HG02970 (cell line): ENCODE results near the gene GOSR1.
"Not testable (repeated sequence)": the region's sequence is repeated elsewhere in the genome, so short reads cannot be mapped to it uniquely, and the experiment has no call there.

Experiments used
- ATAC-seq: cut with Tn5 transposase; IDR thresholded peaks from one replicate; pipeline ENCODE4 v1.9.1; 2021; ENCODE audit warnings: mild to moderate bottlenecking, moderate library complexity, moderate number of reproducible peaks; ENCODE audit not compliant: unreplicated experiment, low FRiP score

The GOSR1 gene

DNA sequence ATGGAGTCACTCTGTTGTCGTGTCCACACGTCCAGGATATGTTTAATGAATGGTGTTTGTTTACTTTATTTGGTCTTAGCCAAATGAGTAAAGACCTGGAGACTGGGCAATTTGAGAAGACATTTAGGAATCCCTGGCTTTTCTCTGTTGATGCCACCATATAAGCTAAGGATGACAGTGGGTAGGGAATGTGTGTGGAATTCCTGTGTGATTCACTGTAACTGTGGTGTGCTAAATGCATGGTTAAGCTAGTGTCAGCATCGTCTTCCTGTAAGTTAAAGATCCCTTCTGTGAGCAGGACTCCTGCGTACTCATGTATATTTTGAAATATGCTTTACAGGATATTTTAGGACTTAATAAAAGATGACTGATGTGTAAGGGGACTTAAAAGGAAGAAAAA is 26.4 kb downstream of the GOSR1 start:
- ATAC-seq = no peak

- ATAC-seq = no peak
These were observed 28.7 kb downstream of the GOSR1 start for GRCh38 chr17:30505868-30506417.

DNA sequence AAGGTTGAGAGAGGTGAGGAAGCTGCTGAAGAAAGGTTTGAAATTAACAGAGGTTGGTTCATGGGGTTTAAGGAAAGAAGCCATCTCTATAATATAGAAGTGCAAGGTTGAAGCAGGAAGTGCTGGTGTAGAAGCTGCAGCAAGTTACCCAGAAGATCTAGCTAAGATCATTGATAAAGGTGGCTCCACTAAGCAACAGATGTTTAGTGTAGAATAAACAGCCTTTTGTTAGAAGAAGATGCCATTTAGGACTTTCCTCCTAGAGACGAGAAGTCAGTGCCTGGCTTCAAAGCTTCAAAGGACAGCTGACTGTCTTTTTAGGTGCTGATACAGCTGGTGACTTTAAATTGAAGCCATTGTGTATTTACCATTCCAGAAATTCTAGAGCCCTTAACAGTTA is 29.3 kb downstream of the GOSR1 start:
- no peak for ATAC-seq

GRCh38 chr17:30513346-30513745 is 36.1 kb downstream of the GOSR1 start:
- ATAC-seq = no peak

GRCh38 chr17:30514895-30515596 is 37.8 kb downstream of the GOSR1 start:
- no peak for ATAC-seq

GRCh38 chr17:30517786-30518185 is 40.6 kb downstream of the GOSR1 start:
- no peak for ATAC-seq

GRCh38 chr17:30519166-30519565 is 42.0 kb downstream of the GOSR1 start:
- ATAC-seq = no peak

- ATAC-seq = no peak
These were observed 42.5 kb downstream of the GOSR1 start for GRCh38 chr17:30519707-30520106.

- ATAC-seq = no peak
These were observed 43.2 kb downstream of the GOSR1 start for GRCh38 chr17:30520436-30520835.

- ATAC-seq = no peak
These were observed 43.7 kb downstream of the GOSR1 start for GRCh38 chr17:30520882-30521281.

DNA sequence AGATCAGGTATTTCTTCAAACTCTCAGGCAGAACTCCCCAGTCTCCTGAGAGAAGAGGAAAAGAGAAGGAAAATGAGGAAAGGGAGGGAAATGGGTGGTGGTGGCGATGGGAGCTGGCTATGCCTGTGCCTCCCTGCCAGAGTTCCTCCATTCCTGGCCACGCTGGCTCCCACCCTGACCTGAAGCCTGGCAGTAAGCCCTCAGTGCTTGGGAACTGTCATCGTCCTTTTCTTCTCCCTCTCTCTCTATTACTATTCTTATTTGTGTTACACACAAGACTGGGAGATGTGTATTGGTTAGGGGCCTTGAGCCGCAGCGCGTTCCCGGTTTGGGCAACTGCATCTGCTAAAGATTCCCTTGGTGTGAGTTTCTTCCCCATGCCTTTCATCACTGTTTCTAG is 44.6 kb downstream of the GOSR1 start:
- ATAC-seq = no peak

GRCh38 chr17:30523236-30523635 is 46.0 kb downstream of the GOSR1 start:
- ATAC-seq = not testable (repeated sequence)

DNA sequence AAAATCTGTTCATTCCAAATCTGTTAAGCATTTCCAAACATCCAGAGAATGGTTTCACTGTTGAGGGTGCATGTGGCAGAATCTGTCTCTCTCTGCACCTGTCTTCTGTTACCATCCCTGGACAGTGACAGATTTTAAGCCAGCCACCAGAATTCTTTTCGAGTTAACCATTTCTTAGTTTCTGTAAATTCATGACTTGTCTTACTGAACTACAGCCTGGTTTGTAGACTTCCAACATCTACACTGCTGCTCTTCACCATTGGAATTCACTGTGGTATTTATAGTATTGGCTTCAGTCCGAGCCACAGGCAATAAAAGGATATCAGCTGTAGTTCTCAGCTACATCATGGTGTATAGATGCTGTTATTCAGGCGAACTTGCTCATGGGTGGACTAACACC is 47.6 kb downstream of the GOSR1 start:
- no peak for ATAC-seq

- no peak for ATAC-seq
These were observed 49.2 kb downstream of the GOSR1 start for GRCh38 chr17:30526401-30526800.

GRCh38 chr17:30528701-30529100 is 51.5 kb downstream of the GOSR1 start:
- not testable (repeated sequence) for ATAC-seq

DNA sequence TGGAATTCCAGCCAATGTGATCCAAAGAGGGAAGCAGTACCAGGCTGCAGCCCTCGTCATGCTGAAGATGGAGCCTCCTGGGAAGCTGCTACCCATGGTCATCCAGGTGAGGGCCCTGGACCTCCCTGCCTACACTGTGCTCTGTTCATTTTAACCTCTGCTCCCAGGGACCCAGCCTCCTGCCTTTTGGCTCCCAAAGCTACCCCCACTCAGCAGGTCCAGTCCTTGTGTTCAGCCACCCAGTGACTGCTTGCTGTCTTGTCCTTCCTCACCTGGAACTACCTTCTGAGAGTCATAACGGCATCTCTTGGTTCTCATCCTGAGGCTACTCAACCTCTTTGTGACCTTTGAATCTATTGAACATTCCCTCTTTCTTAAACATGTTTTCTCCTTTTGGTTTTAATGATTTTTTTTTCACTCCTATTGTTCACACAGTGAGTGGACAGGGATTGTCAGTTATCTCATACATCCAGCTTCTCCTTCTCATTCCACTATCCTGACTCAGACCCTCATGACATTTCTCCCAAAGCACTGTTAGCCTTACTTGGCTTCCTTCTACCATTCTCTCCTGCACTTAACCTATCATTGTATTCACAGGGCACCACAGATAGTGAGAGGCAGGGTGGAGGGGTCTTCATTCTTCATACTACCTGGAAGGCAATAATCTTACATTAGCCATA is 53.3 kb downstream of the GOSR1 start:
- ATAC-seq = no peak

GRCh38 chr17:30532871-30533270 is 55.7 kb downstream of the GOSR1 start:
- ATAC-seq = no peak

DNA sequence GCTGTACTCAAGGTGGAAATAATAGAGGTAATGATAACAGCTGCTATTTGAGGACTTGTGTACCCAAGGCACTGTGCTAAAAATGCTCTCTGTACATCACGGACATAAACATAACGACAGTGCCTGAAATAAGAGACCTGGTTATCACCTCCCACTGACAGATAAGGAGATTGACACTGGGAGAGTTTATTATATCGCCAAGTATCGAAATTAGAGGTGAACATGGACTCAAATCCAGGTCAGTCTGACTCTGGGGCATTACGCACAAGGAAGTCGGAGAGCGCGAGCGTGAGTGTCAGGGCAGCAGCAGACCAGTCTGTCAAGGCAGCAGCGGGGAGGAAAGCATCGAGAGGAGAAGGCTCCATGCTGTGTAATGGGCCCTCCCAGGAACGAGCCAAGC is 57.1 kb downstream of the GOSR1 start:
- ATAC-seq = no peak

DNA sequence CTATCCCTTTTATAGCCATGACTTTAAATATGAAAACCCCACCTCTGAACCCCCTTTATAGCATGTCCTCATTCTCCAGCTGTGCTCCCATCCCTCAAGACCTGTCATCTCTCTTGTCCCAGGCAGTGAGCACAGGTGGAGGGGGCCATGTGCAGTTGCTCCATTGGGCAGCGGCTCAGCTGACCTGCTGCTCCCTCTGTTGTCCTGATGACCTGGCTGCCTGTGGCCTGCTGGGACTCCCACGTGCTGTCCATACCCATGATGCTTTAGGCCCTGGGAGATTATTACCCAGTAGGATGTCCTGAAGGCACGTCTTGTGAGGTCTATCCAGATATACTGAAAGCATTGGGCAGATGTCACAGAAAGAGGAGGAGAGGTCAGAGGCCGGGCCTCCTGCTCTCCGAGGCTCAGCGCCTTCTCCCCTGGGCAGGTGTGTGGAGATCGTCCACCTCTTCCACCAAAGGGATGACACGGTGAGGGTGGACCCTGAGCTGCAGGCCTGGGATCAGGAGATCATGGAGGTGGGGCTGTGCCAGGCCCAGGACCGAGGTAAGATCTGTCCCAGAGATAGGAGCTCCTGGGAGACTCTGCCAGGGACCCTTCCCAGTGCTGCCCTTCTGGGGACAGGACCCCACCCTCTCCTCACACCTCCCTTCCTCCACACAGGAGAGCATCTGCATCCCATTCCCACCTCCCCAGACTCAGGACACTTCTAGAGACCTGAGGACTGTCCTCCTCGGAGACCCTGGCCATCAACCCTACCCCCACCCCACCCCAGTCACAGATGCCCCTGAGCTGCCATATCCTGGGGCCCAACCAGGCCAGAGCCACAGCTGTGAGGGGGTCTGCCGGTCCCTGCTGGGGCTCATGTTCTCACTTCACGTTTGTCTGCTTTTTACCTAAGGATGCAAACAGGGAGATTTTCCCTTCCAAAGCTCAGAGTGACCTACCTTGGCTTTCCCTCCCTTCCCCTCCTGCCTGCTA is 58.0 kb downstream of the GOSR1 start:
- no peak for ATAC-seq

DNA sequence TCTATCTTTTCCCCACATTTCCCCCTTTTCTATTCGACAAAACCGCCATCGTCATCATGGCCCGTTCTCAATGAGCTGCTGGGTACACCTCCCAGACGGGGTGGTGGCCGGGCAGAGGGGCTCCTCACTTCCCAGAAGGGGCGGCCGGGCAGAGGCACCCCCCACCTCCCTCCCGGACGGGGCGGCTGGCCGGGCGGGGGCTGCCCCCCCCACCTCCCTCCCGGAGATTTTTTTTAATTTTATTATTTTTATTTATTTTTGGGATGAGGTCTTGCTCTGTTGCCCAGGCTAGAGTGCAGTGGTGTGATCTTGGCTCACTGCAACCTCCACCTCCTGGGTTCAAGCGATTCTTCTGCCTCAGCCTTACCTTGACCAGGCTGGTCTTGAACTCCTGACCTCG is 59.6 kb downstream of the GOSR1 start:
- not testable (repeated sequence) for ATAC-seq

DNA sequence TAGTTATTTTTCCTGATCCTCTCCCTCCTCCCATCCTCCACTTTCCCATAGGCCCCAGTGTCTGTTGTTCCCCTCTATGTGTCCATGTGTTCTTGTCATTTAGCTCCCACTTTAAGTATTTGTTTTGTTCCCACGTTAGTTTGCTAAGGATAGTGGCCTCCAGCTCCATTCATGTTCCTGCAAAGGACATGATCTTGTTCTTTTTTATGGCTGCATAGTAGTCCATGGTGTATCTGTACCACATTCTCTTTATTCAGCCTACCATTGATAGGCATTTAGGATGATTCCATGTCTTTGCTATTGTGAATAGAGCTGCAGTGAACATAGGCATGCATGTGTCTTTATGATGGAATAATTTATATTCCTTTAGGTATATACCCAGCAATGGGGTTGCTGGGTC is 60.5 kb downstream of the GOSR1 start:
- ATAC-seq = not testable (repeated sequence)
